PFSK-1 (cell line): ENCODE data around the gene CFAP61.

Source experiments
- SIN3A ChIP-seq: IDR thresholded peaks from 2 replicates; pipeline ENCODE4 v1.6.1; 2012; ENCODE audit warnings: mild to moderate bottlenecking, low read length, moderate library complexity, borderline replicate concordance; ENCODE audit not compliant: insufficient read depth
- TAF1 ChIP-seq: IDR thresholded peaks from 2 replicates; pipeline ENCODE4 v1.6.1; 2012; ENCODE audit warnings: low read length, control low read depth, borderline replicate concordance; ENCODE audit not compliant: insufficient read depth
- TF ChIP-seq, protein P1 (sequence below), 2 experiments: IDR thresholded peaks; 2 replicates each; pipeline versions ENCODE4 v1.6.1 to v1.8.0; 2011 to 2012; ENCODE audit warnings: low read depth in 2 of 2, low read length in 2 of 2, control low read depth in 1 of 2, inconsistent platforms in 1 of 2, mild to moderate bottlenecking in 1 of 2, moderate library complexity in 1 of 2; ENCODE audit not compliant: insufficient read depth in 1 of 2

DNA sequence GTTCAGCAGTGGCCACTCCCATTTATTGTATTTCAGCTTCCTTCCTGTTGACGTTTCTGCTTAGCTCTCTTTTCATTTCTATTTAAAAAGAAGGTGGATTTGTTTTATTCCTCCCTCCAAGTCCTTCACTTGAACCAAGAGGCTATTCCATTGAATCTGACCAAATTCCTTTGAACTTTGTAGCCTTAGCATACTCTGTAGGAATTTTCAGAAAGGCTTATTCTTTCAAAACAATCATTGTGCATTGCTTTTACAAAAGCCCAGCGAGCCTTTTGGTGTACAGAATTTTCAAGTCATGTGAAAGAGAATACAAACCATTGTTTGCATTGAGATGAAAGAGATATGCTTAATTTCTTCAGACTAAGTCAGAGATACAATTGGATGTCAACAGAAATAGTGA lies 164.6 kb downstream of the CFAP61 start:
- TF ChIP-seq, protein P1, sequence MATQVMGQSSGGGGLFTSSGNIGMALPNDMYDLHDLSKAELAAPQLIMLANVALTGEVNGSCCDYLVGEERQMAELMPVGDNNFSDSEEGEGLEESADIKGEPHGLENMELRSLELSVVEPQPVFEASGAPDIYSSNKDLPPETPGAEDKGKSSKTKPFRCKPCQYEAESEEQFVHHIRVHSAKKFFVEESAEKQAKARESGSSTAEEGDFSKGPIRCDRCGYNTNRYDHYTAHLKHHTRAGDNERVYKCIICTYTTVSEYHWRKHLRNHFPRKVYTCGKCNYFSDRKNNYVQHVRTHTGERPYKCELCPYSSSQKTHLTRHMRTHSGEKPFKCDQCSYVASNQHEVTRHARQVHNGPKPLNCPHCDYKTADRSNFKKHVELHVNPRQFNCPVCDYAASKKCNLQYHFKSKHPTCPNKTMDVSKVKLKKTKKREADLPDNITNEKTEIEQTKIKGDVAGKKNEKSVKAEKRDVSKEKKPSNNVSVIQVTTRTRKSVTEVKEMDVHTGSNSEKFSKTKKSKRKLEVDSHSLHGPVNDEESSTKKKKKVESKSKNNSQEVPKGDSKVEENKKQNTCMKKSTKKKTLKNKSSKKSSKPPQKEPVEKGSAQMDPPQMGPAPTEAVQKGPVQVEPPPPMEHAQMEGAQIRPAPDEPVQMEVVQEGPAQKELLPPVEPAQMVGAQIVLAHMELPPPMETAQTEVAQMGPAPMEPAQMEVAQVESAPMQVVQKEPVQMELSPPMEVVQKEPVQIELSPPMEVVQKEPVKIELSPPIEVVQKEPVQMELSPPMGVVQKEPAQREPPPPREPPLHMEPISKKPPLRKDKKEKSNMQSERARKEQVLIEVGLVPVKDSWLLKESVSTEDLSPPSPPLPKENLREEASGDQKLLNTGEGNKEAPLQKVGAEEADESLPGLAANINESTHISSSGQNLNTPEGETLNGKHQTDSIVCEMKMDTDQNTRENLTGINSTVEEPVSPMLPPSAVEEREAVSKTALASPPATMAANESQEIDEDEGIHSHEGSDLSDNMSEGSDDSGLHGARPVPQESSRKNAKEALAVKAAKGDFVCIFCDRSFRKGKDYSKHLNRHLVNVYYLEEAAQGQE (IDR thresholded peaks at IDR 0.05; ENCODE audit: insufficient read depth in 1 of 2, low read depth in 2 of 2, low read length in 2 of 2) = no peak
- TF ChIP-seq TAF1 = no peak
- no peak for TF ChIP-seq SIN3A
